Measurements from ENCODE around the gene NAT8L. TPM values are rescaled to one million over a fixed set of nuclear protein-coding genes. Genes with fewer than 3 reads are reported as not detected.
"Not testable (repeated sequence)": the region's sequence is repeated elsewhere in the genome, so short reads cannot be mapped to it uniquely, and the experiment has no call there.

NAT8L gene, protein sequence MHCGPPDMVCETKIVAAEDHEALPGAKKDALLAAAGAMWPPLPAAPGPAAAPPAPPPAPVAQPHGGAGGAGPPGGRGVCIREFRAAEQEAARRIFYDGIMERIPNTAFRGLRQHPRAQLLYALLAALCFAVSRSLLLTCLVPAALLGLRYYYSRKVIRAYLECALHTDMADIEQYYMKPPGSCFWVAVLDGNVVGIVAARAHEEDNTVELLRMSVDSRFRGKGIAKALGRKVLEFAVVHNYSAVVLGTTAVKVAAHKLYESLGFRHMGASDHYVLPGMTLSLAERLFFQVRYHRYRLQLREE
- total RNA-seq: 1 to 10 TPM in 1 of 4 donors, under 1 TPM in 1, not detected in 2; 0.27 to 1.2 TPM

DNA sequence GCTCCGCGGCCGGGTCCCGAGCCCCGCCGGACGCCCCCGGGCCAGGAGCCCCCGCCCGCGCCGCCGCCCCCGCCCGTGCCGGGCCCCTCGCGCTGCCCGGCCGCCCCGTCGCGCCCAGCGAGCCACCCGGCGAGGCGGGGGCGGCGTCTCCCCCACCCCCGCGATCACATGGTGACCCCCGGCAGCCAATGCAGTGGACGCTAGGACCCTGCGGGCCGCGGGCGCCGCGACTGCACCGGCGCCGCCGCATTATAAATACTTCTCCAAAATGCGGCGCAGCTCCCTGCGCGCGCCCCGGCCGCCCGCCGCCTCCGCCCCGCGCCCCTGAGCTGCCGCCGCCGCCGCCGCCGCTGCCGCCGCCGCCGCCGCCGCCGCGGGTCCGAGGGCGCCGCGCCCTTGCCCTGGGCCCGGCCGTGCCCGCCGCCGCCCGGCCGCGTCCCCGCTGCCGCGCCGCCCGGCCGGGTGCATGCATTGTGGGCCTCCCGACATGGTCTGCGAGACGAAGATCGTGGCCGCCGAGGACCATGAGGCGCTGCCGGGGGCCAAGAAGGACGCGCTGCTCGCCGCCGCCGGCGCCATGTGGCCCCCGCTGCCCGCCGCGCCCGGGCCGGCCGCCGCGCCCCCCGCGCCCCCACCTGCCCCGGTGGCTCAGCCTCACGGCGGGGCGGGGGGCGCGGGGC lies at the start of gene NAT8L:
Gene NAT8L, plus strand, starts transcription at position 282 of the 680 bp plus-strand sequence. Its CDS starts 185 bp downstream, at position 467.
- DNase-seq: no peak
- intact Hi-C loops (cut with DNase I; ENCODE audit: low total_unique reads): no loop called here
- peaks cover 0 to 7% of the 10 kb centered on the region in 2 donors for H3K4me1 ChIP-seq
- TF ChIP-seq POLR2A (IDR thresholded peaks at IDR 0.05): no peak
- TF ChIP-seq, protein P1, sequence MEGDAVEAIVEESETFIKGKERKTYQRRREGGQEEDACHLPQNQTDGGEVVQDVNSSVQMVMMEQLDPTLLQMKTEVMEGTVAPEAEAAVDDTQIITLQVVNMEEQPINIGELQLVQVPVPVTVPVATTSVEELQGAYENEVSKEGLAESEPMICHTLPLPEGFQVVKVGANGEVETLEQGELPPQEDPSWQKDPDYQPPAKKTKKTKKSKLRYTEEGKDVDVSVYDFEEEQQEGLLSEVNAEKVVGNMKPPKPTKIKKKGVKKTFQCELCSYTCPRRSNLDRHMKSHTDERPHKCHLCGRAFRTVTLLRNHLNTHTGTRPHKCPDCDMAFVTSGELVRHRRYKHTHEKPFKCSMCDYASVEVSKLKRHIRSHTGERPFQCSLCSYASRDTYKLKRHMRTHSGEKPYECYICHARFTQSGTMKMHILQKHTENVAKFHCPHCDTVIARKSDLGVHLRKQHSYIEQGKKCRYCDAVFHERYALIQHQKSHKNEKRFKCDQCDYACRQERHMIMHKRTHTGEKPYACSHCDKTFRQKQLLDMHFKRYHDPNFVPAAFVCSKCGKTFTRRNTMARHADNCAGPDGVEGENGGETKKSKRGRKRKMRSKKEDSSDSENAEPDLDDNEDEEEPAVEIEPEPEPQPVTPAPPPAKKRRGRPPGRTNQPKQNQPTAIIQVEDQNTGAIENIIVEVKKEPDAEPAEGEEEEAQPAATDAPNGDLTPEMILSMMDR (IDR thresholded peaks at IDR 0.05): no peak
- H3K4me3 ChIP-seq: peak within 1 kb of the TSS in 1 of 2 donors; percentile 35
- no peak within 1 kb of the TSS for H3K27ac ChIP-seq
- H3K36me3 ChIP-seq: no peaks in the 10 kb centered on the region
- H3K27me3 ChIP-seq: peaks cover 5 to 19% of the 10 kb centered on the region in 2 donors
- H3K9me3 ChIP-seq: no peaks in the 10 kb centered on the region

DNA sequence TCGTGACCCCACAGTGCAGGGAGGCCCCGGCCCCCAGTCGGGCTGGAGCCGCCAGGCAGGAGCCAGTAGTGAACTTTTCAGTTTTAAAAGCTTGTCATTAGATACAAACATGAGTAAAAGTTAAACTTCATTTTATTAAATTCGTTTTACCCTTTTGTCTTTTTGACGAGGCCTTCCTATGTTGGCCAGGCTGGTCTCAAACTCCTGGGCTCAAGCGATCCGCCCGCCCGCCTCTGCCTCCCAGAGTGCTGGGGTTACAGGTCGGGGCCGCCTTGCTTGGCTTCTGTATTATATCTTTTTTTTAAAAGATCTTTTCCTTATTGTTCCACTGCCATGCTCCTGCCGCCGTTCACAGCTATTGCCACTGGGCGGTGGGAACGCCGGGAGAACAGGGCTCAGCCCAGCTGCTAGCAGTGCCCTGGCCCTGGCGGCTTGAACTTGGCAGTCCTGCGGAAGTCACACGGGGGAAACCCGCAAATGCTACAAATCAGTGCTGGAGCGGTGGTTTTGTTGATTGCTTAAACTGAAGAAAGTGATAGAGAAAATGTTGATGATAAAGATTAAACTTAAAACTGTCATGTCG lies 49.4 kb upstream of the NAT8L start:
- H3K27me3 ChIP-seq: no peaks in the 10 kb centered on the region
- no peaks in the 10 kb centered on the region for H3K36me3 ChIP-seq
- no peak for DNase-seq
- TF ChIP-seq, protein P1 (IDR thresholded peaks at IDR 0.05): peak in 1 of 4 experiments; percentile 10
- TF ChIP-seq POLR2A (IDR thresholded peaks at IDR 0.05): no peak
- H3K4me1 ChIP-seq: no peaks in the 10 kb centered on the region
- no peaks in the 10 kb centered on the region for H3K9me3 ChIP-seq
- intact Hi-C loops (cut with DNase I; ENCODE audit: low total_unique reads): no loop called here
- peak overlapping the region; percentile 95 to 98 for H3K27ac ChIP-seq
- H3K4me3 ChIP-seq: peak overlapping the region; percentile 71 to 99

DNA sequence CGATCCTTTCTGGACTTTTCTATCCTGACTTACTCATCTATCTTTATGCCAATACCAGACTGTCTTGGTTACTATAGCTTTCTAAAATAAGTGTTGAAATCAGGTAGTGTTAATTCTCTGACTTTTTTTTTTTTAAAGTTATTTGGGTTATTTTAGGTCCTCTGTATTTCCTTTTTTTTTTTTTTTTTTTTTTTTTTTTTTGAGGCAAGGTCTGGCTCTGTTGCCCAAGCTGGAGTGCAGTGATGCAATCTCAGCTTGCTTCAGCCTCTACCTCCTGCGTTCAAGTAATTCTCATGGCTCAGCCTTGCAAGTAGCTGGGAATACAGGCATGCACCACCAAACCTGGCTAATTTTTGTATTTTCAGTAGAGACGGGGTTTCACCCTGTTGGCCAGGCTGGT lies 47.5 kb upstream of the NAT8L start:
- H3K27ac ChIP-seq: no peak overlapping the region
- no peak for DNase-seq
- H3K4me3 ChIP-seq: no peak overlapping the region
- no peaks in the 10 kb centered on the region for H3K27me3 ChIP-seq
- no peaks in the 10 kb centered on the region for H3K9me3 ChIP-seq
- TF ChIP-seq, protein P1 (IDR thresholded peaks at IDR 0.05): no peak
- TF ChIP-seq POLR2A (IDR thresholded peaks at IDR 0.05): no peak
- no peaks in the 10 kb centered on the region for H3K4me1 ChIP-seq
- H3K36me3 ChIP-seq: no peaks in the 10 kb centered on the region
- intact Hi-C loops (cut with DNase I; ENCODE audit: low total_unique reads): no loop called here

DNA sequence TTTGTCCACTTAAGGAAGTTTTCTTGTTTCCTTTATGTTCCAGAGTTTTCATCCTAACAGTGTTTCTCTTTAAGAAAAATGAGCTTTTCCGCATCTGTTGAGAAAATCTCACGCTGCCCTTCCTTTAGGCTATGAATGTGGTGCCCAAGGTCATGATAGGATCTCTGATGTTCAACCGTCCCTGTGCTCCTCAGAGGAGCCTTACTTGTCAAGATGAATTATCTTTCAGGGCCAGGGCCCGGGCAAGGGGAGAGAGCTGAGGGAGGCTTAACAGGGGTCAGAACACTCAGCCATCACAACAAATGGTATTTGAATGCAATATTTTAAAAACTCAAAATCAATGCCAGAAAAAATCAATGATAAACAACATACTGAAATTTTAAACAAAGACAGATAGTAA lies 44.1 kb upstream of the NAT8L start:
- no peak overlapping the region for H3K27ac ChIP-seq
- TF ChIP-seq, protein P1 (IDR thresholded peaks at IDR 0.05): no peak
- no peak for TF ChIP-seq POLR2A (IDR thresholded peaks at IDR 0.05)
- no peaks in the 10 kb centered on the region for H3K9me3 ChIP-seq
- intact Hi-C loops (cut with DNase I; ENCODE audit: low total_unique reads): no loop called here
- no peak for DNase-seq
- no peaks in the 10 kb centered on the region for H3K36me3 ChIP-seq
- H3K4me1 ChIP-seq: no peaks in the 10 kb centered on the region
- no peaks in the 10 kb centered on the region for H3K27me3 ChIP-seq
- no peak overlapping the region for H3K4me3 ChIP-seq

DNA sequence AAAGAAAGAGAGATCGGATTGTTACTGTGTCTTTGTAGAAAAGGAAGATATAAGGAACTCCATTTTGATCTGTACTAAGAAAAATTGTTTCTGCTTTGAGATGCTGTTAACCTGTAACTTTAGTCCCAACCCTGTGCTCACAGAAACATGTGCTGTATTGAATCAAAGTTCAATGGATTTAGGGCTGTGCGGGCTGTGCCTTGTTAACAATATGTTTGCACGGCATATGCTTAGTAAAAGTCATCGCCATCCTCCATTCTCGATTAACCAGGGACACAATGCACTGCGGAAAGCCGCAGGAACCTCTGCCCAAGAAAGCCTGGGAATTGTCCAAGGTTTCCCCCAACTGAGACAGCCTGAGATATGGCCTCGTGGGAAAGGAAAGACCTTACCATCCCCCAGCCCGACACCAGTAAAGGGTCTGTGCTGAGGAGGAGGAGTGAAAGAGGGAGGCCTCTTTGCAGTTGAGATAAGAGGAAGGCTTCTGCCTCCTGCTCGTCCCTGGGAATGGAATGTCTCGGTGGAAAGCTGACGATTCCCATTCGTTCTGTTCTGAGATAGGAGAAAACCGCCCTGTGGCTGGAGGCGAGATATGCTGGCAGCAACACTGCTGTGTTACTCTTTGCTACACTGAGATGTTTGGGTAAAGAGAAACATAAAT lies 37.6 kb upstream of the NAT8L start:
- H3K36me3 ChIP-seq; intact Hi-C loops (cut with DNase I; ENCODE audit: low total_unique reads); H3K4me3 ChIP-seq; DNase-seq; H3K9me3 ChIP-seq; H3K27me3 ChIP-seq; H3K4me1 ChIP-seq; H3K27ac ChIP-seq: not testable (repeated sequence)
